Erythroblast (primary cell): ENCODE results near the gene PLAAT4.
A peak's percentile ranks its signal among the peaks of the same experiment; 100 is the strongest.

Source experiments
- DNase-seq, 2 experiments: peaks; one replicate each; lab custom pipeline; 2025; lab: John Stamatoyannopoulos, UW
- GATA1 ChIP-seq: IDR thresholded peaks from 2 replicates; pipeline ENCODE4 v1.6.1; 2011; ENCODE audit warnings: low read depth, mild to moderate bottlenecking, control low read depth, low read length, moderate library complexity
- POLR2A ChIP-seq: IDR thresholded peaks from 2 replicates; pipeline ENCODE4 v1.6.1; 2011; ENCODE audit warnings: mild to moderate bottlenecking, low read length

Gene PLAAT4

DNA sequence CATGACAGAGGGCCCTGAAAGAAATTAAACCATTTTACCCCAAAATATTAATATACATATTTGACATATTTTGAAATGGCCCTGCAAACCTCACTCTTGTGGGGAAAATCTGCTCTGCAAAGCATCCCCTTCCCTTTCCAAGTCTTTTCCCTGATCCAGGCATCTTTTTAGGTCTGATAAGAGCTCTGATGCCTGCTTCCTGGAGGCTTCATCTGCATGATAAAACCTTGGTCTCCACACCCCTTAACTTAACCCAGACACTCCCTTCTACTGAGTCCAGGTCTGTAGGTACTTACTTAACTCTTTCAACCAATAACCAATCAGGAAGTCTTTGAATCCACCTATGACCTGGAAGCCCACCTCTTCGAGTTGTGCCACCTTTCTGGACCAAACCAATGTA is 32.6 kb upstream of the PLAAT4 start:
- no peak for TF ChIP-seq GATA1
- no peak for TF ChIP-seq POLR2A
- no peak for DNase-seq

DNA sequence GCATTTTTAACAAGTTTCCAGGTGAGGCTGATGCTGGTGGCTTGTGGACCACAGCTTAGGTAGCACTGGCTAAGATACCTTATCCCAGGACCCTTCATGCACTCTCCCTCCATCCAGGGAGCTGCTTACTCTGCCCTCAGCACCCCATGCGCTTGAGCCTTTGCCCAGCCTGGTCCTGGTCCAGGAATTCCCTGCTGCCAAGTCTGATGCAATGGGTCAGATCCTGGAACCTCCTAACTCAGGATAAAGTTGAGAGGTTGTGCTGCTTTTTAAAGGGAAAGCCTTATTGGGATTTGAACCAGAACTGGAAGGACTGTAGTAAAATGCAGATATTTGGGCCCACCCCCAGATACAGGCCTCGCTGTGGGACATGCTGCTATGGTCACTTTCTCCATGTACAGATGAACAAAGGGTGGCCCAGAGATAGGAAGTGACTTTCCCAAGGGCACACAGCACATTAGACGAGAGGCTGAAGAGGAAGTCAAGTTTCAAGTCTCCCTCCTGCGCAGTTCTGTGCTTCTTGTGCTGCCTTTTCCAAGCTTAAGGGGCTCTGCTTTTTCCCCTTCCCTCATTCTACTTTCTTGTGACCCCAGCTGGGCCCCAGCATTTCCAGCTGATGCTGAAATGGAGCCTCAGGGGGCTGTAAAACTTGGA is 31.5 kb upstream of the PLAAT4 start:
- TF ChIP-seq GATA1 (no peak), POLR2A (no peak)
- no peak for DNase-seq

DNA sequence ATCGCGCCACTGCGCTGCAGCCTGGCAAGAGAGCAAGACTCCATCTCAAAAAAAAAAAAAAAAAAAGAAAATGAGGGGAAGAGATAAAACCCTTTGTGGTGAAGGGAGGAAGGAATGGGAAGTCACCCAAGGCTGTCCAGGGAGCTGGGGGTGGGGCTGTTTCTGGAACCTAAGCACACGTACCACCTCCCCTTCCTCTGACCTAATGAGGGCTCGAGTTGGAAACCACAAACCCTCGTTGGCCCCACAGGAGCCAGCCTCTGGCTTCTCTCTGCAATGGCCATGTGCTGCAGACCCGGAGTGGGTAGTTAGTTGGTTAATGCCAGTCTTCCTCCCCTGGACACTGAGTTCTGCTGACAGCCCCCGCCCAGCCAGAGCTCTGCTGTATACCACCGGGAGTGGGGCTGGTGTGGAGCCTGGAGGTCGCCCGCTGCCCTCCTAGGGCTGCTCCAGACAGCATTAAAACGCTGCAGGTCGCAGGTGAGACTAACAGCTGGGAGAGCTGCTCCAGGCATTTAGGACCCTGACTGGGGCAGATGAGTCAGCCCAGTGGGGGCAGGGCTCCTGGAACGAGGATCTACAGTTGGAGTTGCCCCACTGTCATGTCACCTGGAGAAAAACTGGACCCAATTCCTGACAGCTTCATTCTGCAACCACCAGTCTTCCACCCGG is 30.6 kb upstream of the PLAAT4 start, which contains the start of gene LGALS12:
TSS of gene LGALS12 (plus strand) at position 228 of the 672 bp plus-strand sequence. CDS start at position 603, 375 bp downstream.
- TF ChIP-seq GATA1 (no peak), POLR2A (no peak)
- peak; percentile 18 to 20 for DNase-seq

DNA sequence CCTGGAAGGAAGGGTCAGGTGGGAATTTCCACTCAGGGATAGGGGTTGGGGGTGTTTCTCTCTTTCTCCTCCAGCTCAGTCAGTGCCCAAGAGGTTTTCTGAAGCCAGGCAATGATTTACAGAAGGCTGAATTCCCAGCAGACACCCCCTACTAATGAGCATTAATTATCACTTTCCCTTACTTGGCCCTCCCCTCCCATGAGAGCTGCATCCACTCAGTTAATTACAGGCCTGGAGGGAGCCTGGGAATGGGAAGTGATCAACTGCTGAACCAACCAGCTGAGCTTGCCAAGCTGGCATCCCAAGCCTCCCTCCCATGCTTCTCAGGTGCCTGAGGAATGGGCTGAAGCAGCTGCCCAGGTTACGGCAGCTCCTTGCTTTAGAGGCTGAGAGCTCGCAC is 29.7 kb upstream of the PLAAT4 start:
- TF ChIP-seq POLR2A (no peak), GATA1 (no peak)
- DNase-seq = no peak

DNA sequence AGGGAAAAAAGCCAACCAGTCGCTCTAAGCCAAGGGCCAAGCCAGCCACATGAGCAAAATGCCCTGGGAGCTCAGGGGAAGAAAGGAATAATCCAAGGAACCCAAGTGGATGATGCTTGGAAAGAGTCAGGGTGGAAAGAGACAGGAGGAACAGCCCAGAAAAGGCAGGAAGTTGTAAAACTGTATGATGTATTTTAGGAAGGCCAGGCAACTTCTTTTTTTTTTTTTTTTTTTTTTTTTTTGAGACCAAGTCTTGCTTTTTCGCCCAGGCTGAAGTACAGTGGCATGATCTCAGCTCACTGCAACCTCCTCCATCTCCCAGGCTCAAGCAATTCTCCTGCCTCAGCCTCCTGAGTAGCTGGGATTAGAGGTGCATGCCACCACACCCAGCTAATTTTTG is 29.1 kb upstream of the PLAAT4 start:
- TF ChIP-seq GATA1 = no peak
- TF ChIP-seq POLR2A = no peak
- no peak for DNase-seq

DNA sequence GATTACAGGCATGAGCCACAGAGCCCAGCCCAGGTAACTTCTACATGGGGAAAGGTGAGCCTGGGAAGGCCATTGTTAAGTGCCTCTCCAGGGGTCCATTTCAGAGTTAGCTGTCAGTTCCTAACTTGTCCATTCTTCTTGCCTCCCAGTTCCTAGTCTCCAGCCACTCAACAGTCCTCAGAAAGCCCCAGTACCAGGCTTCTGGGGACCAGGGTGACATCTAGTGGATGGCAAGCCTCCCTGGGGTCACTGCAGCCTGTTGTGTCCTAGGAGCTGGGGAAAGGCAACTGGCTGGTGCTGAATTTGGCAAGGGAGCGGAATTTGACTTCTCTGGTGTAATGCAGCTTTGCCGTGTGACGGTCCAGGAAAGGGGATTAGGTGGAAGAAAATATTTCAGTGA is 28.6 kb upstream of the PLAAT4 start:
- TF ChIP-seq GATA1 (no peak), POLR2A (no peak)
- peak; percentile 71 to 73 for DNase-seq

DNA sequence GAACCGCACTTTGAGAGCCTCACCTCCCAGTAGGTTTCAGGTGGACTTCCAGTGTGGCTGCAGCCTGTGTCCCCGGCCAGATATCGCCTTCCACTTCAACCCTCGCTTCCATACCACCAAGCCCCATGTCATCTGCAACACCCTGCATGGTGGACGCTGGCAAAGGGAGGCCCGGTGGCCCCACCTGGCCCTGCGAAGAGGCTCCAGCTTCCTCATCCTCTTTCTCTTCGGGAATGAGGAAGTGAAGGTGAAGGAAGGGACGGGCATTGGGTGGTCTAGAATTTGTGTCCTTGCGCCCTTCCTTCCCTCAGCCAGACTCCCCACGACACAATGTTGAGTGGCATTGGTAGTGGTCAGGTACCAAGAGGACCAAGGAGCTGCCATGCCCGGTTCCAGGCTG is 27.9 kb upstream of the PLAAT4 start:
- no peak for TF ChIP-seq POLR2A
- no peak for TF ChIP-seq GATA1
- DNase-seq = no peak

DNA sequence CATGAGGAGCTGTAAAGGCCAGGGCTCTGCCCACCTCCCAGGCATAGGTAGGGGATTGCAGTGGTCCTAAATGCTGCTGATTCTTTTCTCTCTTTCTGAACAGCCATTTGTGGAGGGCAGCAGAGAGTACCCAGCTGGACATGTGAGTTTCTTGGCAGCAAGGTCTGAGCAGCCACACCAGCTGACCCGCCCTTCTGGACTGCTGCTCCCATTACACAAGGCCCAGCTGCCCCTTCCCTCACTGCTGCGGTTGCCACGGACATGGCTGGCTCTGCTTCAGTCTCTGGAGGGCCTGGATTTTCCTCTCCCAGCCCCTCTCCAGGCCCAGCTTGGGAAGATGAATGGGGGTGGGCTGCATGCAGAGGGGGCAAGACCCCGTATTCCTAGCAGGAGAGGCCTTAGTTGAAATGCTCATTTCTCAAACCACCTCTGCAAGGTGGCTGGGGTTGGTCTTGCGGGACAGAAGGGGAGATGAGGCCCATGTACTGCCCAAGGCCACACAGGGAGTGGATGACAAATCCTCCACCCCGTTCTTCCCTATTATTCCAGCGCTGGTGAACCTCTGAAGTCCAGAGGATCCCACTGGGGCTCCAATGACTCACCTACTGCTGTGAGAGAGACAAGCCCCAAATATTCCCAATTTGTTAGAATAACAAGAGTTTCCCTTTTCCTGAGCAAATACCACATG is 26.1 kb upstream of the PLAAT4 start:
- DNase-seq = no peak
- TF ChIP-seq POLR2A (no peak), GATA1 (no peak)

DNA sequence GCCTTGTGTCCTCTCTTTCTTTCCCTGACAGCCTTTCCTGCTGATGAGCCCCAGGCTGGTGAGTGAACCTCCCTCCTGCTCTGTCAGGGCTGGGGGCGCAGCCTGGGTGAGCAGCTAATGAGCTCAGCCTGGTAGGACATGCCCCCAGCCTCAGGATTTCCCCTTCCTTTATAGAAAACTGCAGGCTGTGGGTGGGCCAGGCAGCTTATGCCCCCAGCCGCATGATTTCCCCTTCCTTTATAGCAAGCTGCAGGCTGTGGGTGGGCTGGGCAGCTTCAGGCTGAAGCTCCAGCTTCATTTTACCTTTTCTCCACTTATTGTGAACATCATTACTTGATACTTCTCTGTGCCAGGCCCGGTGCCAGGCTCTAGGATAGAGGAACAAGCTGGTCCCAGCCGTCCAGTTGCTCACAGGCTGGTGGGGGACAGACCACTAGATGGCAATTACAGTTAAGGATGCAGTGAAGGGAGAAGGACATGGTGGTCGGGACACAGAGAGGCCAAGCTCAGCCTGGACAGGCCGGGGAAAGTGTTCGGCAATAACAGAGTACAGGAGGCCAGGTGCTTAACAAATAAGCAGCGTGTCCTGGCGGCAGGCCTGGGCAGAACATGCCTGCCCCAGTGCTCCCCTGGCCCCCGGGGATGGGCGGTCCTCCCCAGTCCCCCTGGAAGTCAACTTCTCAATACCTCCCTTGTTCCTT is 25.4 kb upstream of the PLAAT4 start:
- TF ChIP-seq POLR2A (no peak), GATA1 (no peak)
- no peak for DNase-seq

DNA sequence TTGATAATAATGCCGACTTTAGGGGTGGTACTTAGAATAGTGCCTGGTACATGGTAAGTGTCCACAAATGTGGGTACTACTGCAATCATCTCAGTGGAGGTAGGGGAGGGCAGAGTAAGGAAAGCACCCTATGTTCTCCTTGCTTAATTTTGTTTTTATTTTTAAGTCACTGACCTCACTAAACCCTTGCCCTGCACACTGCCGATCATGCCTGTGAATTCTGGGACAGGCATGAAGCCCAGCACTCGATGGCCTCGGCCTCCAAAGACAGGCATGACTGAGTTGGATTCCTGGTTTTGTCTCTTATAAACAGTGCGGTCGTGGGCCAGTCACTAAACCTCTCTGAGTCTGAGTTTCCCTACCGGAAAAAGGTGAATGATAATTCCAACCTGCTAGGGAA is 23.8 kb upstream of the PLAAT4 start:
- DNase-seq = no peak
- TF ChIP-seq GATA1 (no peak), POLR2A (no peak)

DNA sequence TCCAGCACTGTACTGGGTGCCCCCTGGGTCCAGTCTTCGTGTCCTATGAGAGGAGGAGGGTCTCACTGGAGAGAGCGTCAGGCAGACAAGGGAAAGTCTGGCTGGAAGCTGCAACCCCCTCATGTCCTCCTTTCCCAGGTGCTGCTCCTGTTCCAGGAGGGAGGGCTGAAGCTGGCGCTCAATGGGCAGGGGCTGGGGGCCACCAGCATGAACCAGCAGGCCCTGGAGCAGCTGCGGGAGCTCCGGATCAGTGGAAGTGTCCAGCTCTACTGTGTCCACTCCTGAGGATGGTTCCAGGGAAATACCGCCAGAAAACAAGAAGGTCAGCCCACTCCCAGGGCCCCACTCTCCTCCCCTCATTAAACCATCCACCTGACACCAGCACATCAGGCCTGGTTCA is 20.5 kb upstream of the PLAAT4 start:
- DNase-seq = no peak
- TF ChIP-seq POLR2A (no peak), GATA1 (no peak)

DNA sequence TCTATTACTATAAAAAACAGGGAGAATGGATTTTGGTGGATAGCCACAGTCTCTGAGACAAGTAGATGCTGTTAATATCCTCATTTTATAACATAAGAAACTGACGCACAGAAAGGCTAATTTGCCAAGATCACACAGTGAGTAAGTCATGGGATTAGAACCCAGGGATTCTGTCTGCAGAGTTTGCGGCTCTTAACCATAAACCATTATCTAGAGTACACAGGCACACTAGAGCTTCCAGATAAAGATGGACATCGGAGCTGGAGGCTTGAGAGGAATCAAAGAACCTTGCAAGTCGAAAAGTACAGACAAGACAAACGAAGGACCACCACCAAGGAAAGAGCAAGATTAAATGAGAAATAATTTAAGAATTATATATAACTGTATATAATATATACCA is 19.5 kb upstream of the PLAAT4 start:
- no peak for TF ChIP-seq POLR2A
- TF ChIP-seq GATA1 = no peak
- peak; percentile 61 to 83 for DNase-seq

DNA sequence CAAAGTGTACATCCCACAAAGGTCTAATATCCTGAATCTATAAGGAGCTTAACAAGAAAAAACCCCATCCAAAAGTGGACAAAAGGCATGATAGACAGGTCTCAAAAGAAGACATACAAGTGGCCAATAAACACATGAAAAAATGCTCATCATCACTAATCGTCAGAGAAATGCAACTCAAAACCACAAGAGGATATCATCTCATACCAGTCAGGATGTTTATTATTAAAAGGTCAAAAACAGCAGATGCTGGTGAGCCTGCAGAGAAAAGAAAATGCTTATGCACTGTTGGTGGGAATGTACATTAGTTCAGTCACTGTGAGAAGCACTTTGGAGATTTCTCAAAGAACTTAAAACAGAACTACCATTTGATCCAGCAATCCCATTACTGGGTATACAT is 18.1 kb upstream of the PLAAT4 start:
- DNase-seq = no peak
- TF ChIP-seq POLR2A = no peak
